Measurements from ENCODE around the gene AJAP1.

Gene AJAP1

DNA sequence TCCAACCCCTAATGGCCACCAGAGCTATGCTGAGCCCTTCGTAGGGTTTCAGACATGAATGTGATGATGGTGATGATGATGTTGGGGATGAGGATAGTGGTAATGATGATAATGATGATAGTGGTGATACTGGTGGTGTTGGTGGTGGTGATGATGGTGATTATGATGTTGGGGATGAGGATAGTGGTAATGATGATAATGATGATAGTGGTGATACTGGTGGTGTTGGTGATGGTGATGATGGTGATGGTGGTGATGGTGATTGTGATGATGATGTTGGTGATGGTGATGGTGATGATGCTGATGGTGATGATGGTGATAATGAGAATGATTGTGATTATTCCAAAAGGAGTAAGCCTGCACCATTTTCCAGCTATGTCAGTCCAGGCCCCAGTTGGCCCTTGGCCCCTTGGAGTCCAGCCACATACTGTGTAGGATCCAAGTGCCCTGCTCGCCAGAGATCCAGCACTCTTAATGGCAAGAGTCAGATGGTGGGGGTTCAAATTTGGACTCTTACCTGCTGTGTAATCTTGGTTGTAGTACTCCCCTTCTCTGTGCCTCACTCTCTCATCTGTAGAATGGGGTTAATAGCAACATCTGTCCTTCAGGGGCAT, 28.3 kb downstream of the AJAP1 start:
- DNase-seq (ENCODE audit: extremely low read depth, low read depth) = no peak
- TF ChIP-seq, protein P1, sequence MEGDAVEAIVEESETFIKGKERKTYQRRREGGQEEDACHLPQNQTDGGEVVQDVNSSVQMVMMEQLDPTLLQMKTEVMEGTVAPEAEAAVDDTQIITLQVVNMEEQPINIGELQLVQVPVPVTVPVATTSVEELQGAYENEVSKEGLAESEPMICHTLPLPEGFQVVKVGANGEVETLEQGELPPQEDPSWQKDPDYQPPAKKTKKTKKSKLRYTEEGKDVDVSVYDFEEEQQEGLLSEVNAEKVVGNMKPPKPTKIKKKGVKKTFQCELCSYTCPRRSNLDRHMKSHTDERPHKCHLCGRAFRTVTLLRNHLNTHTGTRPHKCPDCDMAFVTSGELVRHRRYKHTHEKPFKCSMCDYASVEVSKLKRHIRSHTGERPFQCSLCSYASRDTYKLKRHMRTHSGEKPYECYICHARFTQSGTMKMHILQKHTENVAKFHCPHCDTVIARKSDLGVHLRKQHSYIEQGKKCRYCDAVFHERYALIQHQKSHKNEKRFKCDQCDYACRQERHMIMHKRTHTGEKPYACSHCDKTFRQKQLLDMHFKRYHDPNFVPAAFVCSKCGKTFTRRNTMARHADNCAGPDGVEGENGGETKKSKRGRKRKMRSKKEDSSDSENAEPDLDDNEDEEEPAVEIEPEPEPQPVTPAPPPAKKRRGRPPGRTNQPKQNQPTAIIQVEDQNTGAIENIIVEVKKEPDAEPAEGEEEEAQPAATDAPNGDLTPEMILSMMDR (IDR thresholded peaks at IDR 0.05; ENCODE audit: low read depth, low read length) = no peak

- TF ChIP-seq, protein P1 (IDR thresholded peaks at IDR 0.05; ENCODE audit: low read depth, low read length) = no peak
- no peak for DNase-seq (ENCODE audit: extremely low read depth, low read depth)
Measured at GRCh38 chr1:4684136-4684535, 29.7 kb downstream of the AJAP1 start.

GRCh38 chr1:4684864-4685522, 30.6 kb downstream of the AJAP1 start:
- DNase-seq (ENCODE audit: extremely low read depth, low read depth) = no peak
- TF ChIP-seq, protein P1 (IDR thresholded peaks at IDR 0.05; ENCODE audit: low read depth, low read length) = no peak

GRCh38 chr1:4685523-4685865, 31.1 kb downstream of the AJAP1 start:
- no peak for DNase-seq (ENCODE audit: extremely low read depth, low read depth)
- TF ChIP-seq, protein P1 (IDR thresholded peaks at IDR 0.05; ENCODE audit: low read depth, low read length) = no peak

DNA sequence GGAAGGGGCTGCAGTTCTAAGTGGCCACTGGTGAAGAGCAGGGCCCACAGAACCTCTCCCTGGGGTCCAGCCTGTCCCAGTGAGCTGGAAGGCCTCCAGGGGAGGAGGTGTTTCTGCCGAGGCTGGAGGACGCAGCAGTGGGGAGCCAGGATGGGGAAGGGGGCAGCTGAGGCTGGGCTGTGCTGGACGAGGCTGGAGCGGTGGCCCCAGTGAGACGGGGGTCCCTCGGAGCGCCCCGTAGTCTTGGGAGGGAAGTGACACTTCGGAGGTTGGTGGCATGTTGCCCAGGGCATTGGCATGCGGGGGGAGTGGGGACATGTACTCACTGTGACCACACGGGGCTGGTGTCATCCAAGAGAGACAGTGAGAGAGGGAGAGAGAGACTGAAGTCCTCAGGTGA, 33.5 kb downstream of the AJAP1 start:
- no peak for DNase-seq (ENCODE audit: extremely low read depth, low read depth)
- TF ChIP-seq, protein P1 (IDR thresholded peaks at IDR 0.05; ENCODE audit: low read depth, low read length) = no peak

- no peak for DNase-seq (ENCODE audit: extremely low read depth, low read depth)
- TF ChIP-seq, protein P1 (IDR thresholded peaks at IDR 0.05; ENCODE audit: low read depth, low read length) = no peak
Measured at GRCh38 chr1:4689271-4689935, 35.0 kb downstream of the AJAP1 start.

DNA sequence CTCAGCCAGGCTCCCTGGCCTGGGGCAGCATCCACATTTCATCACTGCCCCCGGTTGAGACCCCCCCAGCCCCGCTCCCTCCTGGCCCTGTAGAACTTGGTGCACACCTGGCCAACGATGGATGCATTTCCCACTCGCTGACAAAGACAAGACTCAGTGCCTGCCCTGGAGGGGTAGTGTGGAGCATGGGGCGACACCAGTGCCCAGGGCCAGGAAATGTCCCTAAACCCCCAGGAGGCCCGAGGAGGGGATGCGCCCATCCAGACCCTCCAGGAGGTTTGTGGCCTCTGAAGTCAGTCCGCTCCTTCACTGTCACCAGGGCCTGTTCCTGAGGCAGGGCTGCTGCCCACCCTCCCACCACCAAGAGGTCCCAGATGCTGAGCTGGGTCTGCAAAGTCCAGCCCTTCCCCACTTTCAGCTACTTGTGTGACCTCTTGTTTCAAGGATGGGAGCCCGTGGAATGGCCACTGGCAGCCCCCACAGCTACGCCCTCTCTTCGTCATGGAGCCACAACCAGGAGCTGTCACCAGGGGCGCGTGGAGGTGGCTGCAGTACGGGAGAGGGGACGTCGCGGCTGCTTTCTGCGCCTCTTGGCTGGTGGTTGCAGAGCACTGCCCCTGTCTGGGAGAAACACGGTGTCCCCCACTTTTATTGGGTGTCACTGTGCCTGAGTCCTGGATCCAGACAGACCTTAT, 35.7 kb downstream of the AJAP1 start:
- TF ChIP-seq, protein P1 (IDR thresholded peaks at IDR 0.05; ENCODE audit: low read depth, low read length) = no peak
- DNase-seq (ENCODE audit: extremely low read depth, low read depth) = no peak

Data from AG09319 (cell line).